ENCODE data around the gene IRAG1.
A peak's percentile ranks its signal among the peaks of the same experiment; 100 is the strongest.

IRAG1 gene, protein sequence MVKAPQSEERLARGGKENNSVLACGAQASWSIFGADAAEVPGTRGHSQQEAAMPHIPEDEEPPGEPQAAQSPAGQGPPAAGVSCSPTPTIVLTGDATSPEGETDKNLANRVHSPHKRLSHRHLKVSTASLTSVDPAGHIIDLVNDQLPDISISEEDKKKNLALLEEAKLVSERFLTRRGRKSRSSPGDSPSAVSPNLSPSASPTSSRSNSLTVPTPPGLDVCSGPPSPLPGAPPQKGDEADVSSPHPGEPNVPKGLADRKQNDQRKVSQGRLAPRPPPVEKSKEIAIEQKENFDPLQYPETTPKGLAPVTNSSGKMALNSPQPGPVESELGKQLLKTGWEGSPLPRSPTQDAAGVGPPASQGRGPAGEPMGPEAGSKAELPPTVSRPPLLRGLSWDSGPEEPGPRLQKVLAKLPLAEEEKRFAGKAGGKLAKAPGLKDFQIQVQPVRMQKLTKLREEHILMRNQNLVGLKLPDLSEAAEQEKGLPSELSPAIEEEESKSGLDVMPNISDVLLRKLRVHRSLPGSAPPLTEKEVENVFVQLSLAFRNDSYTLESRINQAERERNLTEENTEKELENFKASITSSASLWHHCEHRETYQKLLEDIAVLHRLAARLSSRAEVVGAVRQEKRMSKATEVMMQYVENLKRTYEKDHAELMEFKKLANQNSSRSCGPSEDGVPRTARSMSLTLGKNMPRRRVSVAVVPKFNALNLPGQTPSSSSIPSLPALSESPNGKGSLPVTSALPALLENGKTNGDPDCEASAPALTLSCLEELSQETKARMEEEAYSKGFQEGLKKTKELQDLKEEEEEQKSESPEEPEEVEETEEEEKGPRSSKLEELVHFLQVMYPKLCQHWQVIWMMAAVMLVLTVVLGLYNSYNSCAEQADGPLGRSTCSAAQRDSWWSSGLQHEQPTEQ

DNA sequence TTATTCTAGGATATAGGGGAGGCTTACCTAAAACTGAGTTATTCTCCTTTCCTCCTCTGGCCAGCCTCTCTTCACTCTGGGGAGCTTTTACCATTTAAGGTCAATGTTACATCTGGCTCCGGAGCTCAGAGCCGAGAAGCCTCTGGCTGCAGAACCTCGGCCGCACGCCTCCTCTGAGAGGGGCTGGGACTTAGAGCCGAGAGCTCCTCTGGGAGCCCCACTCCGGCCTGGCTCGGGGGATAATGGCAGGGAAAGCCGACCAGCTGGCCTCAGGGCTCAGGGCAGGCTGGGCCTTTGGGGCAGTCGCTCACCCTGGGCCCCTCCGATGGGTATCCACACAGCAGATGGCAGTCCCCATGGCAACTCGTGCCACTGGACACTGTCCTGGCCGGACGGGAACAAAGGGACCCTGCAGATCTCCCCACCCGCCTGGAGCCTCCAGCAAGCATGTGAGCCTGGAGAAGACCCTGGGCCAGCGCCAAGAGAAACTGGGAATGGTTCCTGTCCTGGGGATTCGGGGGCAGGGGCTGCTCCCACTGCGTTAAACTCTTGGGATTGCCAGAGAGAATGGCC lies at the start of gene IRAG1:
IRAG1 (minus strand) TSS at position 247 of the 573 bp plus-strand sequence; CDS start at position 94, 153 bp downstream.
- DNase-seq, result peak in 44 of 58 donors; percentile 7 to 58 (median 25)

DNA sequence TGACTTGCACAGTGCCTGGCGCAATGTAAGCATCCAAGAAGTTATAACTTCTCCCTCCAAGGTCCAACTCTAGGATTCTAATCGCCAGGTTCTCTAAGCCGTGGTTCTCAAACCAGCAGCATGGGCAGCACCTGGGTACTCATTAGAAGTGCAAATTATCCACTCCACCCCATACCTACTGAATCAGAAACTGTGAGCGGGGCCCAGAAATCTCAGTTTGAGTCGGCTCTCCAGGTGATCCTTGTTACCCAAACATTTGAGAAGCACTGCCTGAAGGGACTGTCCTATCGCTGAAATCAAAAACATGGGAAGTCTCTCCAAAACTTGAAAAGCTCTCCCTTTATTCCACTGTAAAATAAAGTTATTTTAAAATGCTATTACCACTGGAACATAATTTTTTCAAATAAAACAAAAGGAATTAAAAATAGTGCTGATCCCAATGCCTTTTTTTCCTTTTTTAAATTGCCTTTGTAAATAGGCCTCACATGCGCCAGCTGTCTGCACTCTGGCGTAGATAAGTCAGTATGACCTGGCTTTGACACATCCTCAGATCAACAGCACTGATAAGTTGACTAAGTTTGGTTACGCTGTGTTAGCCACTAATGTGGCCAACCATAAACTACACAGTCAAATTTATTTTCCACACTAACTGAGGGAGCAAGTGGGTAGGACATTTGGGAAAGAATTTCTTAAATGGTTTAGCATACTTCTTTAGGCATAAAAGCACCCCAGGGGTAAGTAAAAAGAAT lies 49.1 kb upstream of the IRAG1 start:
- no peak for DNase-seq

- DNase-seq, result peak; percentile 28 to 94 (median 85)
Measured at GRCh38 chr11:10735481-10736475, 42.2 kb upstream of the IRAG1 start.

- no peak for DNase-seq
Measured at GRCh38 chr11:10731064-10731680, 37.6 kb upstream of the IRAG1 start.

DNA sequence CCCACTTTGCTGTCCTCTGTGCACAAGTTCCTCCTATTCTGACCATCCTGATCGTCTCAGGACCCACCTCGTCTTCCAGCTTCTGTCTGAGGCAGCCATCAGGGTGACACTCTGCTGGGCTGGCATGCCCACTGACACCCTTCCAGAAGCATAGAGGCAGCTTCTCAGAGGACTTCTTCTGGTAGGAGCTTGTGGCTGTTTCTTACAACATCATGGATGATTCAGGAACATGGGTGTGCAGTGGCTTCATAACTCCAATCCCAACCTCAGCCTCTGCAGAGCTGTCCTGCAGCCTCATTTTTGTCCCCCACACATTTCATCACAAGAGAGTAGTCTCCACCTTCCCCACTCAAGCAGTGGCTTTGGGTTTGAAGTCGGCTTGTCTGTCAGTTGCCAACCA lies 36.6 kb upstream of the IRAG1 start:
- DNase-seq, result no peak

GRCh38 chr11:10728789-10729472 lies 35.4 kb upstream of the IRAG1 start:
- no peak for DNase-seq

DNA sequence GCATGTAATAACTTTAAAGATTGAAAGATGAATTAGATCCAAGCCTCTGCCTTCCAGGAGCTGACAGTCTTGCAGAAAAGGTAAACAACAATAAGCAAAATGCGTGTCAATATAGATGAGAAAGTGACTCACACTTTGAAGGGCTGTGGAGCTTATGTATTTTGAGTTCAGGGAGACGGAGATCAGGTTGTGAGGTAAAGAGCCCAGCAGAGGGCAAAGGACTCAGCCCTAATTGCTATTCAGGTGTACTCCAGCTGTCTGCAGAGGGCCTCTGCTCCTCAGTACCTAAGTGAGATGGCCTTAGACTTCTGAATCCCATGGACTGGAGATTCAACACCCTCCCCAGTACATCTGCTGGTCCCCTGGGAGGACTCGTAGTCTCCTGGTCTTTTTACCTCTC lies 34.6 kb upstream of the IRAG1 start:
- no peak for DNase-seq

- DNase-seq, result peak in 2 of 58 donors; percentile 28 to 38
Measured at GRCh38 chr11:10727146-10727851, 33.7 kb upstream of the IRAG1 start.

GRCh38 chr11:10725907-10726253 lies 32.3 kb upstream of the IRAG1 start:
- no peak for DNase-seq

DNA sequence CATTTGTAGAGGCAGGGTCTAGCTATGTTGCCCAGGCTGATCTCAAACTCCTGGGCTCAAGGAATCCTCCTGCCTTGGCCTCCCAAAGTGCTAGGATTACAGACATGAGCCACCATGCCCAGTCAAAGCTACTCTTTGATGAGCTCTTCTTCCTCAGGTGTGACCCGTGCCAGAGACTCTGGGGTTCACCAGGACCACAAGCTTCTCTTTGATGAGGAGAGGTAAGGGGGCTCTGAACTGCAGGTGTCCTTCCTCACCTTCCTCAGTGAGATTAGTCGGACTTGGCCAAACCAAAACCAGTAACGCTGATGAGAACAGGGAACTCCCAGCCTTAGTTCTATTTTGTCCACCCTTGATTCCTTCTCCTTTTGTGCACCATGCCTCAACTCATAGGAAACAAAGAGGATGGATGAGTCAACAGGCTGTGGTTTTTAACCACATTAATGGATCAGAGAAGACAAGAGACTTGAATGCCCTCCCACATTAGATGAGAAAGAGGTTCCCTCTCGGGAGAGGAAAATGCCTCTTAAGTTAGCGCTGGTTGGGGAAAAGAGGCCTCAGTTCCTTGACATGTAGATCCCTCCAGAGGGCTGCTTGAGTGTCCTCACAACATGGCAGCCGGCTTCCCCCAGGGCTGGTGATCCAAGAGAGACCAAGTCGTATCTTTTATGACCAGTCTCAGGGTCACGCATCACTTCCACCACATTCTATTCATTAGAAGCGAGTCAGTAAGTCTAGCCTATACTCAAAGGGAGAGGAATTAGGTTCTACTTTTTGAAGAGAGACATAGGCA lies 31.8 kb upstream of the IRAG1 start:
- DNase-seq, result no peak

DNA sequence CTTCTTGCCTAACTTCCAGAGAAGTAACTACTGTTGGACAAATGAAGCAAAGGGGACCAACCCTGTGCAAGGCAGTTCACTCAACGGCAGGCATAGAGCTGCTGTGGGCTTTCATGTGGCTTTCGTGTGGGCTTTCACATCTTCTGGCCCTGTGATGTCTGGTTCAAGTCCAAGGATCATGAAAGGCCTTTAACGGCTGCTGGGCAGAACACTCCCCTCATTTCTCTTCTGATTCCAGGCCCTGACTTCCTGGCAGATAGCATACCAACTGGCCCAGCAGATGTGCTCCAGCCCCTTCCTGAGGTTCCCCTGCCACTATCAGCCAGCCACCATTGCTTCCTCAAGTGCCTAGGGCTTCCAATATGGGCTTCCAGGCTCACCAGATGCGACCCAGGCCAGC lies 28.8 kb upstream of the IRAG1 start:
- no peak for DNase-seq

DNA sequence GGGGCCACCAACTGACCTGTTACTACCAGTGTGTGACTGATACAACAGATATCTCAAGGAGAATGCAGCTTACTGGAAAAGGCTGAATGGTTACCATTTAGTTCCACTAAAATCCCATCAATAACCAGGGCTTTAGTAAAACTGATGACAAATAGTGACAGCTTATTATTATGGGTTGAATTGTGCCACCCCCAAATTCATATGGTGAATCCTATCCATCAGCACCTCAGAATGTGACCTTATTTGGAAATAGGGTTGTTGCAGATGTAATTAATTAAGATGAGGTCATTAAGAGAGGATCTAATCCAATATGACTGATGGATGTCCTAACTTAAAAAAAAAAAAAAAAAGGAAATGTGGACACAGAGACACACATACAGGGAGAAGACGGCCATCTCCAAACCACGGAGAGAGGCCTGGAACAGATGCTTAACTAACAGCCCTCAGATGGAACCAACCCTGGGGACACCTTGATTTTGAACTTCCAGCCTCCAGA lies 27.4 kb upstream of the IRAG1 start:
- DNase-seq, result no peak

DNA sequence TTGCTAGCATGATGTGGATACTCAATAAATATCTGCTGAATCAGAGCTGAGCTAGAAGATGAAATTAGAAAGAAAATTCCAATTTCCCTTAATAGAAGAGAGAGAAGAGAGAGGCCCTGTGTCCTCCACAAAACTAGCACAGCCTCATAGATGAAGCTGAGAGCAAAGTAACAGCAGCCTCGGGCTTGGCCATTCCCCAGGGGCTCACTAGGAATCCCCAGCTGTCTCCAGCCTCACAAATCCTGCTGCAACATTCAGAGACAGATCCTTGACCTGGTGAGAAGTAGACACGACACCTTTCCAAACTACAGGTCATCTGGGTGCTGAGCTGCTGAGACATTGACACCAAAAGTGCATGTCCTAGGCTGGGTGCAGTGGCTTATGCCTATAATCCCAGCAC lies 26.1 kb upstream of the IRAG1 start:
- DNase-seq, result no peak

DNA sequence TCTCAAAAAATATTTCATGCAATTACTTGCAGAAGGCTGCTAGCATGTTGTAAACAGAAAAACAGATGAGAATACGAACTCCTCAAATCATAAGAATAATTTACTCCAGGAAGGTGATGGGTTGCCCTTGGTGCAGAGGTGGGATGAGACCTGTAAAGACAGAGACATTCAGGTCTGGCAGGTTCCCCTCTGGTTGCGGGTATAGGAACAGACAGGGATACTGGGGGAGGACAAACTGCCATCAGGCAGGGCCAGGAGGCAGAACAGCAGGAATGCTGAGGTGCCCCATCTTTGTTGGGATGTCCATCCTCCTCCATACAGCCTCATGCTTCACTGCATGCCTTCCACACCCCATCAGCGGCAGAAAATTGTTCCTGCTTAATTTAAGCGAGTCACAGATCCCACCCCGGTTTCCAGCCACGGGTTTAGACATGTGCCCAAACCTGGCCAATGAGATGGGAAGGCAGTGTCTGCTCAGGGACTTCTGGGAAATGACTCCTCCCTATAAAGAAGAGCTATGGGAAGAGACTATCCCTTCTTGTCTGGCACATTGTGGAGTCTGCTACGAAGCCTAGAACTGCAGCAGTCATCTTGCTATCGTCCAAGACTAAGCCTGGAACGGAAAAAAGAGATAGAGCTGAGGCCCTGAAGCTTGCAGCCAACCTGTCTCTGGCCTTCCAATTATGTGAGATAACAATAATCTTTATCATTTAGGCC lies 23.1 kb upstream of the IRAG1 start:
- DNase-seq, result no peak

DNA sequence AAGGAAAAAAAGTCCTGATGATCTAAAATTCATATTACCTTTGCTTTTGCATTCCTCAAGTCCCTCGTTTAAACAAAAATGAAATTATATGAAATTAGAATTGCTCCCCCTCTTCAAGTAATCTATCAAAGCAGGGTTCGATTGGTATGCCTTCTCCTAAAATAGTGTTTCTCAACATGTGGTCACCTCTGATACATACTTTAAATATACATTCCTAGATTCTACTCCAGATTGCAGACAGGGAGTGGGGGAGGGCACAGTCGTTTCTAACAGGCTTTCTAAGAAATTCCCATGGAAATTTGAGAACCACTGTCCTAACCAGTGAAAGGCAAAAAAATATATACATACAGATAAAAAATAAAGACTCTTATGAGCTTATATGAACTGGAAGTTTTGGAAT lies 22.6 kb upstream of the IRAG1 start:
- DNase-seq, result no peak

GRCh38 chr11:10715571-10715970 lies 22.0 kb upstream of the IRAG1 start:
- DNase-seq, result peak in 42 of 58 donors; percentile 5 to 80 (median 38)
